HepG2 (cell line): ENCODE data around the gene ARMH3. TPM values are rescaled to one million over a fixed set of nuclear protein-coding genes. Genes with fewer than 3 reads are reported as not detected.

Source experiments
- ATAC-seq: fragments of 200-7000 bp; cut with Tn5 transposase; 3 replicates; pipeline ENCODE4 v1.9.1; 2020; ENCODE audit warnings: mild to moderate bottlenecking, moderate library complexity
- BruUV-seq: library from RNA; stranded (reverse); fragments of 400-500 nt; replicated peaks from 2 replicates; lab custom pipeline; 2021; lab: Mats Ljungman, UMichigan
- CTCF ChIA-PET: fragments of 300-600 bp; formaldehyde crosslinking; extraction: SDS; loops from one replicate; lab custom pipeline; 2021; ENCODE audit warnings: low total read pairs, inconsistent platforms, low intra/inter-chr PET ratio; lab: Yijun Ruan, JAX
- POLR2A ChIA-PET: fragments of 350-600 bp; sonication (Branson Sonifier 250); formaldehyde crosslinking; loops from one replicate; lab custom pipeline; 2020; ENCODE audit warnings: antibody characterized with exemption, inconsistent platforms; lab: Yijun Ruan, JAX
- DNase-seq: peaks from one replicate; pipeline ENCODE4 v3.0.0-alpha.2; 2015; ENCODE audit warnings: low spot score
- FAIRE-seq: peaks from 3 replicates; lab custom pipeline; 2011; peaks lifted over from hg19 to GRCh38; lab: Jason Lieb, UNC
- H2AFZ ChIP-seq: one replicate; pipeline ENCODE4 v1.6.1; 2011; ENCODE audit warnings: low read length, inconsistent platforms
- H3K27ac ChIP-seq: fragments of 300-600 bp; 3 replicates; pipeline ENCODE4 v1.8.0; 2011; ENCODE audit warnings: mixed run types, mild to moderate bottlenecking, mixed read lengths, low read length, inconsistent platforms; ENCODE audit not compliant: insufficient read depth; ENCODE audit errors: extremely low read length
- H3K27me3 ChIP-seq, 2 experiments: fragments of 200-600 bp in 1 of 2; 2 replicates in 1 of 2; 3 replicates in 1 of 2; pipeline versions ENCODE4 v1.6.0 to v1.8.0; 2011; ENCODE audit warnings: low read length in 2 of 2, mild to moderate bottlenecking in 2 of 2, moderate library complexity in 2 of 2, inconsistent platforms in 1 of 2; ENCODE audit not compliant: insufficient read depth in 2 of 2, control insufficient read depth in 1 of 2
- H3K36me3 ChIP-seq, 2 experiments: fragments of 200-600 bp in 1 of 2; replicated peaks in 1 of 2; 2 replicates in 1 of 2; 3 replicates in 1 of 2; pipeline versions ENCODE4 v1.5.1 to v1.8.0; 2011; ENCODE audit warnings: low read length in 2 of 2, inconsistent platforms in 1 of 2; ENCODE audit not compliant: insufficient read depth in 2 of 2, control insufficient read depth in 1 of 2
- H3K4me1 ChIP-seq: 2 replicates; pipeline ENCODE4 v1.5.1; 2012; ENCODE audit warnings: low read length, inconsistent platforms; ENCODE audit not compliant: insufficient read depth
- H3K4me2 ChIP-seq: 2 replicates; pipeline ENCODE4 v1.6.0; 2011; ENCODE audit warnings: low read depth, low read length, inconsistent platforms
- H3K4me3 ChIP-seq, 3 experiments: fragments of 200-600 bp in 1 of 3; sonication (generic), shearing (Covaris generic) in 1 of 3; replicated peaks in 1 of 3; 2 replicates each; pipeline ENCODE4 v1.5.1; 2011 to 2016; ENCODE audit warnings: low read length in 3 of 3, inconsistent platforms in 2 of 3, low read depth in 2 of 3, mild to moderate bottlenecking in 2 of 3, control low read depth in 1 of 3, mixed read lengths in 1 of 3; ENCODE audit not compliant: insufficient read depth in 1 of 3
- H3K79me2 ChIP-seq: one replicate; pipeline ENCODE4 v1.6.1; 2011; ENCODE audit warnings: low read length, inconsistent platforms; ENCODE audit not compliant: insufficient read depth
- H3K9ac ChIP-seq: 2 replicates; pipeline ENCODE4 v1.6.0; 2011; ENCODE audit warnings: mild to moderate bottlenecking, low read depth, low read length, inconsistent platforms; ENCODE audit not compliant: insufficient read depth
- H3K9me3 ChIP-seq: 2 replicates; pipeline ENCODE4 v1.5.1; 2012; ENCODE audit warnings: mild to moderate bottlenecking, low read length
- H4K20me1 ChIP-seq: 2 replicates; pipeline ENCODE4 v1.6.0; 2011; ENCODE audit warnings: inconsistent platforms, mild to moderate bottlenecking, low read length, moderate library complexity; ENCODE audit not compliant: insufficient read depth
- CEBPZ ChIP-seq: IDR thresholded peaks from 2 replicates; pipeline ENCODE4 v1.6.1; 2012; ENCODE audit warnings: low read length, improper control_type of control experiment
- FOSL2 ChIP-seq: sonication (generic); formaldehyde crosslinking; IDR thresholded peaks from 2 replicates; pipeline ENCODE4 v1.4.0; 2020; ENCODE audit warnings: missing genetic modification reagents
- GMEB1 ChIP-seq: sonication (generic); formaldehyde crosslinking; IDR thresholded peaks from 2 replicates; pipeline ENCODE4 v1.5.1; 2020; ENCODE audit warnings: missing genetic modification reagents, mild to moderate bottlenecking, borderline replicate concordance
- GTF3A ChIP-seq: sonication (generic); formaldehyde crosslinking; conservative IDR thresholded peaks from 2 replicates; pipeline ENCODE4 v1.4.0; 2020; ENCODE audit warnings: mild to moderate bottlenecking, missing genetic modification reagents
- HMGXB3 ChIP-seq: sonication (generic); formaldehyde crosslinking; IDR thresholded peaks from 2 replicates; pipeline ENCODE4 v1.4.0; 2020; ENCODE audit warnings: missing genetic modification reagents, borderline replicate concordance
- MTERF4 ChIP-seq: sonication (generic); formaldehyde crosslinking; IDR thresholded peaks from 2 replicates; pipeline ENCODE4 v1.8.0; 2023; ENCODE audit warnings: mild to moderate bottlenecking, missing genetic modification reagents
- NFE2 ChIP-seq: sonication (generic); formaldehyde crosslinking; IDR thresholded peaks from 2 replicates; pipeline ENCODE4 v1.4.0; 2020; ENCODE audit warnings: missing genetic modification reagents
- PTBP1 ChIP-seq: fragments of 200-400 bp; formaldehyde crosslinking; IDR thresholded peaks from 2 replicates; pipeline ENCODE4 v1.6.1; 2018; ENCODE audit warnings: low read length, low read depth; ENCODE audit not compliant: poor library complexity, severe bottlenecking
- ZNF282 ChIP-seq: fragments of 450-650 bp; IDR thresholded peaks from 2 replicates; pipeline ENCODE4 v1.6.1; 2018; ENCODE audit not compliant: partially characterized antibody
- ZNF383 ChIP-seq: sonication (generic); formaldehyde crosslinking; IDR thresholded peaks from 2 replicates; pipeline ENCODE4 v1.4.0; 2020; ENCODE audit warnings: missing genetic modification reagents, mild to moderate bottlenecking, borderline replicate concordance
- ZNF430 ChIP-seq: sonication (generic); formaldehyde crosslinking; IDR thresholded peaks from 2 replicates; pipeline ENCODE4 v1.9.0; 2021; ENCODE audit warnings: mild to moderate bottlenecking, missing genetic modification reagents
- ZNF431 ChIP-seq: sonication (generic); formaldehyde crosslinking; IDR thresholded peaks from 2 replicates; pipeline ENCODE4 v1.9.0; 2022; ENCODE audit warnings: missing genetic modification reagents, low read depth, mild to moderate bottlenecking, borderline replicate concordance
- ZNF607 ChIP-seq: sonication (generic); formaldehyde crosslinking; IDR thresholded peaks from 2 replicates; pipeline ENCODE4 v1.5.1; 2020; ENCODE audit warnings: missing genetic modification reagents, mild to moderate bottlenecking, borderline replicate concordance
- WGBS: methylation state at CpG from one replicate; pipeline ENCODE4 v1.1.6; 2017; ENCODE audit warnings: low lambda C conversion rate; 5-methylcytosine and 5-hydroxymethylcytosine counted together
- in situ Hi-C: cut with HindIII; loops from 2 replicates; pipeline ENCODE4 v1.10.0; 2017; ENCODE audit warnings: low pct_unique_long_range_greater_than_20kb; ENCODE audit not compliant: extremely low pct_ligation_motif_present
- intact Hi-C: fragments of 100-400 bp; cut with micrococcal nuclease; formaldehyde crosslinking; loops from one replicate; pipeline ENCODE4 v1.10.0; 2022; ENCODE audit not compliant: unreplicated experiment
- polyA plus RNA-seq, 8 experiments: library from polyadenylated mRNA; depleted of rRNA in 3 of 8; stranded (reverse) in 7 of 8; unstranded in 1 of 8; fragments of >200 nt; fragmentation: Illumina TruSeq in 4 of 8; extraction: Trizol in 4 of 8; gene quantifications; 2 replicates each; pipeline versions ENCODE4 v1.2.1 to v1.2.3, GENCODE V29; 2011 to 2016; ENCODE audit warnings: low read depth in 4 of 8, missing spikeins in 1 of 8, mixed read lengths in 1 of 8; ENCODE audit not compliant: insufficient read depth in 1 of 8
- total RNA-seq, 5 experiments: library from RNA; depleted of rRNA; stranded (reverse); fragments of >200 nt; fragmentation: Illumina TruSeq; extraction: Trizol; gene quantifications; 2 replicates each; pipeline ENCODE4 v1.2.3, GENCODE V29; 2016; ENCODE audit warnings: low read depth in 1 of 5

ARMH3 gene
- total and polyA plus RNA-seq, 2 of the 13 experiments (the other 11 are each of a cell fraction or from before 2014, with no cell fraction given), result 8.4 to 16.9 TPM

- TF ChIP-seq CEBPZ, result no peak
Observed at GRCh38 chr10:102004376-102004775, 51.6 kb downstream of the ARMH3 start (continued).

- ChIA-PET CTCF (no interaction called here), POLR2A (no interaction called here)
- intact Hi-C loops, result no loop called here
- no peak overlapping the region for H2AFZ ChIP-seq
- 100% methylated on average over 1 of the region's 1 CpG for WGBS
- FAIRE-seq, result no peak
- no peaks in the 10 kb centered on the region for H3K9me3 ChIP-seq
- H3K27ac ChIP-seq, result no peak overlapping the region
- no peaks in the 10 kb centered on the region for H3K79me2 ChIP-seq
- peaks cover 5 to 35% of the 10 kb centered on the region in 2 experiments for H3K36me3 ChIP-seq
- H3K4me1 ChIP-seq, result no peaks in the 10 kb centered on the region
- no peak overlapping the region for H3K4me2 ChIP-seq
- H3K9ac ChIP-seq, result no peak overlapping the region
- ATAC-seq, result no peak
- BruUV-seq, result no TSS peak
- no peaks in the 10 kb centered on the region for H4K20me1 ChIP-seq
- no peaks in the 10 kb centered on the region for H3K27me3 ChIP-seq
- no peak overlapping the region for H3K4me3 ChIP-seq
- no peak for DNase-seq
- in situ Hi-C loops, result no loop called here
- TF ChIP-seq ZNF607, result no peak
- TF ChIP-seq HMGXB3 (CRISPR knock-in tag), result no peak
- no peak for TF ChIP-seq GMEB1 (CRISPR knock-in tag)
- TF ChIP-seq PTBP1, result no peak
- TF ChIP-seq GTF3A (CRISPR knock-in tag), result no peak
- TF ChIP-seq NFE2 (CRISPR knock-in tag), result no peak
- TF ChIP-seq ZNF282, result no peak
- no peak for TF ChIP-seq ZNF383 (CRISPR knock-in tag)
- TF ChIP-seq FOSL2 (CRISPR knock-in tag), result no peak
- TF ChIP-seq ZNF431 (CRISPR knock-in tag), result no peak
- no peak for TF ChIP-seq MTERF4 (CRISPR knock-in tag)
- no peak for TF ChIP-seq ZNF430 (CRISPR knock-in tag)
Observed at GRCh38 chr10:102003541-102003940, 52.4 kb downstream of the ARMH3 start.
